HG02763 (cell line): ENCODE data around the gene CACNA2D4.

Experiments
- ATAC-seq: cut with Tn5 transposase; IDR thresholded peaks from one replicate; pipeline ENCODE4 v1.9.1; 2021; ENCODE audit warnings: mild to moderate bottlenecking, moderate library complexity; ENCODE audit not compliant: unreplicated experiment

CACNA2D4 gene

DNA sequence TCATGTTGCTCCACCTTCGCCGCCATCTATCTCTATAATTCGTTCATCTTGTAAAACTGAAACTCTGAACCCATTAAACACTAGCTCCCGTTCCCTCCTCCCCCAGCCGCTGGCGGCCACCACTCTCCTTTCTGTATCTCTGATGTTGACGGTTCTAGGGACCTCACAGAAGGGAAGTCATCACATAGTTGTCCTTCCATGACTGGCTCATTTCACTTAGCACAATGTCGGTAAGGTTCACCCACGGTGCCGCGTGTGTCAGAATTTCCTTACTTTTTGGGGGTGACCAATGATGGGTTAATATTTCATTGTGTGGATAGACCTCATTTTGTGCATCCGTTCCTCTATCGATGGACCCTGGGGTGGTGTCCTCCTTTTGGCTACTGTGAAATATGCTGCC, 2.0 kb upstream of the CACNA2D4 start:
- no peak for ATAC-seq

DNA sequence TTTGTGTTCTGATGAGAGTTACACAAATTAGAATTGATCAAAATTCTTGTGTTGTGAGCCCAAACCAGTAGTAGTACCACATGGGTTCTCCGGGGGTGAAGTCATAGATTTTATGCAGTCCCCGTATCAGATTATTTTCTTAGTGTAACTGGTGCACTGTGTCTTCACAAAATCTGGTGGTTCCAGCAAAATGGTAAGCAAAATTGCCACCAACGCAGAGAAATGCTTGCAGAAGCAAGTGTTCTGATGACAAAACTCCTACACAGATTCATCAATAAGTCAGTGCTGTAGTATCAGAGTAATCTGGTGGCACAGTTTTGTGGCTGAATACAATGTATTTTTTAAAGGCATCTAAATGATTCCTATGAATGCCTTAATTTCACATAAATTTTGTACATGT, 1.3 kb upstream of the CACNA2D4 start:
- no peak for ATAC-seq

DNA sequence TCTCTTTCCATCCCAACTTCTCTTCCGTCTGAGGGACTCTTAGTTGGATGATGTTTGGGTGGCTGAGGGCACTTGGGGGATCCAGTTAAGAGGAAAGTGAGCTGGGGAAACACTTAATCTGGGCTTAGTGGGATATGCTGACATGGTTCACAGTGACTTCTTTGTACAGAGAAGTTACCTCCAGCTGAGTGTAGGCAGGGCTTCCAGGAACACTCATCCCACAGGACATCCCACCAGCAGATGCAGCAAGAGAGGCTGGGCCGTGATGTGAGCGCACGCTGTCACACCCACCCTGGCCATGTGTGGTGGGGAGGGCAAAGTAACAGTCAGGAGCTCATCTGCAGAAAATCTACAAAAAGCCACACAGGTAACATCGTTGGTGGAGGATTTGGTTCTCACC, 832 bp upstream of the CACNA2D4 start:
- ATAC-seq = no peak

DNA sequence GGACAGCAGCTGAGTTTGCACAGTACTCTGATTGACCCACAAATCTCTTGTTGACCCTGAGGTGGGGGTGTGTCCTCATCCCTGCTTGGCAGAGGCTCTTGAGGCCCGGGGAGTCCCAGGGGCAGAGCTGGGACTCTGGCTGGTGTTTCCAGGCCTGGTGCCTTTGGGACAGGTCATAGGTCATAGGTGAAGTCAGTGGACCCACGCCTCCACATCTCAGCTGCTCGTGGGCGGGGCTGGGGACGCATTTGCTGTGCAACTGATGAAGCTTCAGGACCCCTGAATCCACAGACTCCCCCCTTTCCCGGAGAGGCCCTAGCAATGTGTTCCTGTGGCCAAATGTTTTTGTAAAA, 408 bp upstream of the CACNA2D4 start:
- ATAC-seq = no peak

DNA sequence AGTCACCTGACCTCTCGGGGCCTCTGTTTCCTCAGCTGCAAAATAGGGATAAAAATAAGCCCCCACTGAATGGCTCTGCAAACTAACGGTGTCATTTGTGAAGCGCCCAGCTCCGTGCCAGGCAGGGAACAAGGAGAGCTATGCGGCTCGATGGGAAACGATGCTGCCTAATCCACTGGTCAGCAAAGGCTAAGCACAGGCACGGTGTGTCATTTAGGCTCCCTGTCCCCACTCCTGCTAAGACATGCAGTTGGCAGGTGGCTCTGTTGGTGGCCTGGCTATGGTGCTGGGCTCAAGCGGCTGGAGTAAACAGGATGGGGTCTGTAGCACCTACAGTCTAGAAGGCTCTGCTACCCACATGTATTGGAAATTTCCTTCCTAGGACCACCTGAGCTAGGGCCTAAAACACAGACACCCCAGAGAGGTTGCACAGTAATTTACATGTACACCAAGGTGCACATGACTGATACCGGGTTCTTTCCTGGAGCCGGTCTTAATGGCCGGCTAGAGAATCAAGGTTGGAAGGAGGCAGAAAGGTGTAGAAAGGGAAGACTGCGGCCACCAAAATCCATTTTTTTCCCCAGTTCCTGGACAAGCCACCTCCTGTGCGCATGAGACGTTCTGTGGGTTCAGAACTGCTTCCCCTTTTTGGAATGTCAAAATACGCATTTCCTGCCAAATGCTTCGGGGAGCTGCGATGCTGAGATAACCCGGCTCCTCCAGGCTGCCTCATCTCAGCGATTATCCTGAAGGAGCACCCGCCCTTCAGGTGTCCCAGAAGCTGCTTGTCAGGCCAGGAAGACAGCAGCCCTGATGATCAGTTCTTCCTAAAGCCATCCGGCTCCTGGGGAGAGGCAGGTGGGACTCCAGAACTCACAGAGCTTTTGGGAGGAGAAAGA, 1.0 kb downstream of the CACNA2D4 start:
- no peak for ATAC-seq

DNA sequence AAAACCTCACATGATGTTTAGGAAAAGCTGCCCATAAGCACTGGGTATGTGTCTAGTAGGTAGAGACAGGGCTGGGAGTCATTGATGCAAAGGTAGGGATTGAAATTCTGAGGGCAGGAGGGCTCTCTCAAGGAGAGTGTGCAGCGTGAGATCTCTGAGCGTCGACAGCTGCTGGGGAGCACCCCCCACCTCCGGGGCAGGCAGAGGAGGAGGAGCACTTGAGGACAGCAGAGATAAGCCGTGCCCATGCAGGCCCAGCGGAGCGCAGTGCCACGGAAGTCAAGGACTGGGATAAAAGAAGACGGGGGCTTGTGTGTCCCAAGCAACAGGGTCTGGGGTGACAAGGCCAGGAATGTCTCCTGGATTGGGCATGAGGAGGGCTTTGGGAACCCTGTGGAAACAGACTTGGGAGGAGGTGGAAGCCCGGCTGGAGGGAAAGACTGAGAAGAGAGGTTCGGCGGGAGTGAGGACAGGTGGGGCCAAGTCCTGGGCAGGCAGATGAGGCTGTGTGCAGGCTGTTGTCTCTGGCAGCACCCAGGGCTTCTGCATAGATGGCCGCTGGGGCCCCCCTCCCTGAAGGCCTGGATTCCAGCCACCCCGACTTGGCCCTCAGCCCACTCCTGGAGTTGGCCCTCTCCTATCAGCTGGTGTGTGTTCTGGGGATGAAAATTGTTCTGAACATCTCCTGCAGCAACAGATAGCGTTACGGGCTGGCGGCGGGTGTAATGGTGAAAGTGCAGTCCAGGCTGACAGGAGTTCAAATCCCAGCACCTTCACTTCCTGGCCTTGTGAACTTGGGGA, 1.9 kb downstream of the CACNA2D4 start:
- no peak for ATAC-seq

DNA sequence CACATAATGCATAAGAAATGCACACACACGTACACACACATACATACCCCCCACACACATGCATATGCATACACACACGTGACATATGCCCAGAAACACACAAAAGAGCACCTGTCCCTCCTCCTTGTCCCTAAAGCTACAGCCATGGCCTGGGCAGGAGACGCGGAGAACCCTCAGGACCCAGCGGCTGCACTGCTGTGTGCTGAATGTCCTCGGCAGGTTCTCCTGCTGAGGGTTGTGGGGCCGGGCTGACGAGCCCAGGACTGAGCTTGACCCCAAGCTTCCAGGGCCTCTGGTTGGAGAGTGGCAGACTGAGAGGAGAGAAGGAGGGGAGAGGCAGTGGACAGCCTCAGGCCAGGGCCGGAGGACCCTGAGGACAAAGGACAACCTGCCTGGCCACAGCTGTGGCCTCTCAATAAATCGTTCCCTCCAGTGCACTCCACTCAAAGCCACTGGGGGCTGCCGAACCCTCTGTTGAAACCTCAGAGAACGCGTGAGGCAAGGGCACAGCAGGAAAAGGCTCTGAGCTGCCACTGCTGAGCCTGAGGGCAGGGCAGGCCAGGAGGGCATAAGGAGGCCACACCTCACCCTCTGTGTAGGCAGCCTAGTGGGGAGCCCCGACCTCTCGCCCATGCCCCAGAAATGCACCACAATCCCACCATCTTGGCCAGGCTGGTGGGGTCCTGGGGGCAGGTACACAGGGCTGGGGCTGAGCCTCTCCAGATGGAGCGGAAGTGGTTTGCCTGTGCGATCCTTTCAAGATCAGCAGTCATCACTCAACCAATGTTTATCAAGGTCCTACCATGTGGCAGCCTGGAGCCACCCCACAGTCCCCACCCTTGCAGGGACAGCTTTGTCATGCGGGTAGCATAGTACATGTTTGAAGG, 3.1 kb downstream of the CACNA2D4 start:
- no peak for ATAC-seq

DNA sequence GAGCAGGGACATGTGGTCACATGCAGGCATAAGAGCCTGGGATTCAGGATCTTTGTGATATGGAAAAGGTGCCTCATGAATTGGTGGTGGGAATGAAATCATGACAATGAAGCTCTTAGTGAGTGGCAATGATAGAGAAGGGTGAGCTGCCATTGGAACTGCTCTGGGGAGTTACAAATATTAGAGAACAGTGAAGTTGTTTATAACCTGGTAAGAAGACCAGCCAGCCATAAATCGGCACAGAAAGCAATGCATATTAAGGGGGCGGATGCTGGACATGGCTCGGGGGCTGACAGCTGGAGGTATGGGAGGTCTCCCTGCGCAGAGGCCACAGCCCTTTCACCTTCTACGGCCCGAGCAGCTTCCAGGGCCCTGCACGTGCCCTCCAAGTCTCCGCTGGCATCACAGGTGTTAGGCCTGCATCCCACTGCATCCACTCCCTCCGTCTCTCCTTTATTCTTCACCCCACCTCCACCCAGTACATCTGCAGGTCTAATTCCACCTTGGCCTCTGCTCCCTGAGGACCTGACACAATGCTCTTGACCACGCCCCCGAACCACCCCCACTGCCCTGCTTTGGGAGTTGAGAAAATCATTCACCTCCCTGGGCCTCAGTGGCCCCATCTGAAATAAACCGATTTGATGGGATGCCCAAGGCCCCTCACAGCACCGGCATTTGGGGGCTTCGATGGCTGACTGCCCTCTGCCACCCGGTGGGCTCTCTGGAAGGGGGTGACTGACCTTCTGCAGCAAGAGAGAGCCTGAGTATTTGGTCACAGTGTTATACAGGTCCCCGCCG, 4.1 kb downstream of the CACNA2D4 start:
- ATAC-seq = no peak

DNA sequence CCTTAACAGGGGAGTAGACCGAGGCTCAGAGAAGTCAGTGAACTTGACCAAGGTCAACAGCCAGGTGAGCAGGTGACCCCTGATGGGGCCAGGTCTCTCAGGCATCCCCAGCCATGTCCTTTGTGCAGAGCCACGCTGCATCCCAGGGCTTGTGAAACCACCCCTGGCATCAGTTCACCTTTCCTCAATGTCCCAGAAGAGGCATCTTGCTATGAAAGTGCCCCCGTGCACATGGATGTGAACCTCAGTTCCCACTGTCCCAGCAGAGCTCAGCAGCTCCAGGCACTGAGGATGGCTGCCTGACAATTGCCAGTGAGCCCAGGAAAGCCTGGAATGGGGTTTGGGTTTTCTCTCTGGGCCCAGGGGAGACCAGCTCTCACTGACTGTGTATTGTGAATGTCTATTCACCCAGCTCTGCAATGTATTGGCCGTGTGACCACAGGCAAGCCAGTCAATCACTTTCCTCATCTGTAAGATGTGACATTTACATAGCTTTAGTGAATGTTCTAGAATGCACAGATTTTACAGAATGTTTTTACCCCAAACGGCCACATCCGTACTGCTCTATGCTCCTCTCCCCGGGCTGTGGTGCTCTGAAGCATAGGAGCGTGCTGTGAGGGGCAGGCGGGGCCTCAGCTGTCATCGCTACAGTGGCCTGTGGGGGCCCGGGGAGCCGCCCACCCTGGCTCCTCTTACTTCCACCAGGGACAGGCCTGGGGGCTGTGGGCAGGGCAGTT, 4.9 kb downstream of the CACNA2D4 start:
- no peak for ATAC-seq

DNA sequence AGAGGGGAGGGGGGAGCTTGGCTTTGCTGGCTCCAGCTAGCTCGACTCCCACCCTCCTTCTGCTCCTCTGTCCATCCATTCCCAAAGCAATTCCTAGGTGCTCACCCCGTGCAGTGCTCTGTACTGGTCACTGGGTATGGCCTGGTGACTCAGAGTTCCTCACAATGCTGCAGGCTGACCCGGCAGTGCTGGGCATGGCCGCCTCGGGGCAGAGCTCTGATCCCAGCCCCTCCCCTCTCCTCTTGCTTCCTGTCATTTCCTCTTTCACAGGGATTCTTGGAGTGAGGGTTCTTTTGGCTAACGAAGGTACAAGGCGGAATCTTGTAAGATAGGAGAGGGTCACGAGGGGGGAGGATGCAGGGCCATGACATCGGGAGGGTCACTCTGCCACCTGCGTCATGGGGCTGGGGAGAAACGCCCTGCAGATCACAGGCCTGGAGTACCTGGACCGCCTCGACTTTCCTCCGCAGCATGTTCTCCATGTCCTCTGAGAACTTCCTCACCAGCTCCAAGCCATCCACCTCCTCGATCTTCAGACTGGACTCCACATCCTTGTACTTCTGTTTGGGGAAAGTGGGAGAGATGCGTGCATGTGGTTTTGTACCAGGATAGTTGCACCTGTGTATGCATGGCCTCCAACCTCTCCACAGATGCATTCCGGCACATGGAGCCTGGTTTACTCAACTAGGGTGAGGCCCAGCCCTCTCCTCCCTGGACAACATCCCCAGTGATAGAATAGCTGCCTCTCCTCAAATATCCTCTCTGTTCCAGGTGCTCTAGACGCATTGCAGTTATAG, 5.7 kb downstream of the CACNA2D4 start:
- ATAC-seq = no peak

DNA sequence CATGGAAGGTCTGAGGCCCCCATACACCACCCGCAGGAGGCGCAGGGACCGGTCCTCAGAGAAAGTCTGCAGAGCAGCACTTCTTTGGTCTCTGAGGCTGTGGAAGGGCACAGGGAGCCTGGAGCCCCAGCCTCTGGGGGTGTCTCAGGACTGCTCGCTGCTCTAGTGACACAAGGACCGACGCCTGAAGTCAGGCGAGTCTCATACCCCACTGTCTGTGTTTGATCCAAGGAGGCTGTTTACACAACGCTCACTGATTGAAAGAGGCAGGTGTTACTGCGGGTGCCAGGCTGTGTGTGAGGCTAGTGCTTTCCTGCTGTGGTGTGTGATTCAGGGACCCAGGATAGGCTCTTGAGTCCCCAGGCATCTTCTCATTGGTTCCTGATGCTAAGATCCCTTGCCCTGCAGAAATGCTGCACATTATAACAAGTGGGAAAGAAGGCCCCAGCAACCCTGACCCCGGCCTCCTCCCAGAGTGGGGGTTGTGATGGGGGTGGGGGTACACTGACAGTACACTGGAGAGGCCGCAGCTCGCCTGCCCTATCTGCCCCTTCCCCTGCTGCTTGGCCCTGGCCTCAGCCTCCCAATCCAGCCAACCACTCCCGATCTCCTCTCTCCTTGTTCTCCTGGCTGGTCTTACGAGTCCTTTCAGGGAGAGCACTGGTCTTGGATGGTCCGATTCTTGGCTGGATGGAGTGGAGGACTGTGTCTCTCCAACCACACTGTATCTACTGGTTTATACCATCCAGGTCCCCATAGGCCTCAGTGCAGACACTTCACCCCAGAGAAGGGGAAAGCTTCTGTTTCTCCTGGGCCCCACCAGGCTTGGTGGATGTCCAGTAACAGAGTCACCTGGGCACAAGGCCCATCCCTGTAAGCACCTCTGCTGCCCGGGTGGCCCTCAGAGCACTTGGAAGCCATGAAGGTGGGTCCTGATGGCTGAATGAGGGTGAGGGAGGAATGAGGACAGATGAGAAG, 6.6 kb downstream of the CACNA2D4 start:
- no peak for ATAC-seq

DNA sequence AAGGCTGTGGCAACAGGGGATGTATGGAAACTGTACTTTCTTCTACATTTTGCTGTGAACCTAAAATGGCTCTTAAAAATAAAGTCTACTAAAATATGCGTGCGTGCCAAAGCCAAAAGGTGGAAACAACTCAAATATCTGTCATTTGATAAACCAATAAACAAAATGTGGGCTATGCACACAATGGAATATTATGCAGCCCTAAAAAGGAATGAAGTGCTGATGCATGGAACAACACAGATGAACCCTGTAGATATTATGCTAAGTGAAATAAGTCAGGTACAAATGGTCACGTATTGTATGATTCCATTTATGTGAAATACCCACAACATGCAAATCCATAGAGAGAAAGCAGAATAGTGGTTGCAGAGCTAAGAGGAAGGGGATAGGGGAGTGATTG, 8.0 kb downstream of the CACNA2D4 start:
- ATAC-seq = no peak

DNA sequence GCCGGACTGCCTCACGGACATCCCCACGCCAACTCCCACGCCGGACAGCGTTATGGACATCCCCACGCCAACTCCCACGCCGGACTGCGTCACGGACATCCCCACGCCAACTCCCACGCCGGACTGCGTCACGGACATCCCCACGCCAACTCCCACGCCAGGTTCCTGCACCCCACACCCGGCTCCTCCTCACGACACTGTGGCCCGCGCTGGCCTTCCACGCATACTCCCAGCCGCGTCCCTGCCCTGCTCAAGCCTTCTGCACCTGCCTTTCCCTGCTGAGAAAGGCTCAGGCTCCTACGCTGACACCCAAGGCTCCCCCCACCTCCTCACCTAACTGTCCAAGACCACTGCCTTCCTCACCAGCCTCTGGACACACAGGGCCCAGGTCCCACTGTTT, 9.7 kb downstream of the CACNA2D4 start:
- ATAC-seq = no peak

DNA sequence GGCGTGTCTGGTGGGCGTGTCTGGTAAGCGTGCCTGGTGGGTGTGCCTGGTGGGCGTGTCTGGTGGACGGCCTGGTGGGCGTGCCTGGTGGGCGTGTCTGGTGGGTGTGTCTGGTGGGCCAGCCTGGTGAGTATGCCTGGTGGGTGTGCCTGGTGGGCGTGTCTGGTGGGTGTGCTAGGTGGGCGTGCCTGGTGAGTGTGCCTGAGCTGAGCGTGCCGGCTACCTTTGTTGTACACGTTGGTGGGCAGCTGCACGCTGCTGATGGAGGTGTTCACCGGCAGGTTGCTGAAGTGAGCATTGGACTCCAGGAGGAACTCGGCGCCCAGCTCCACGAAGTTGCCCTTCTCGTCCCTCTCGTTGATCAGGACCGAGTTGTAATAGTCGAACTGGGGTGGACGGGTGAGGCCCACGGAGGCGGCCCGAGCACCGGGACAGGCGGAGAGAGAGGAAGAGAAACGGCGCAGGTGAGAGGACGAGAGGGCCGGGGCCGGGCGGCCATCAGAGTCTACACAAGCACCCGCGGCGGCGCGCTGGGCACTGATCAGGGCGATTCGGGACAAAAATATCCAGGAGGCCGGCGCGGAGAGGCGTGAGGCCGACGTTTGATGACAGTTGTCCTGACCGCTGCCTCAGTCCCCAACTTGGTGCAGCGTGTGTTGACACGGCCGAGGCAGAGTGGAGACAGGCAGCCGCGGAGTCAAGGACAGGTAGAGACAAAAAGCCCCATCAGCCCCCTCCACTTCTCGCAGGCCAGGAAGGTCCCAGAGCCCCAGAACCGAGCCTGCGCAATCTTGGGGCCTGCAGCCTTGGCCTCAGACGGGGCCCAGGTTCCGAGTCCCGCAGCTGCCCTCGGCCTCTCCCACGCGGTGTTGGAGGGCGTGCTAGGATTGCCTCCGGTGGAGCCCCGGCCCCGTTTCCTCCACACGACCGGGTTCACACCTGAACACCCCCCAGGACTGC, 10.5 kb downstream of the CACNA2D4 start:
- ATAC-seq = no peak

DNA sequence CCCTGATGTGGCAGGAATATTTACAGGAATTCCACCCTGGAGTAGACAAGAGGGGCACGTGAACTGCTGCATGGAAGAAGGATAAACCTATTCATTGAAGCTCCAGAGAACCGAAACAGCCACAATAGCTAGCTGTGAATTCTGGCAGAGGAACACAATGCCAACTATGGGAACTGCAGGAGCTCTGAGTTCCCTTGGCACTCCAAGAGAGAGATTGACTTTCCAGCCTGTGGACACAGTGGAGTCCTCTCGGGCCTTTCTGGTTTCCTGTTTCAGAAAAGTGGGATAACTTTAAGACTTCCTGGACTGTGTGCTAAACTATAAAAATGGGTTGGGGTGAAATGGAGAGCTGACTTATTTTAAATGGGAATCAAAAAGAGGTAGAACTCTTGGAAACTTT, 11.9 kb downstream of the CACNA2D4 start:
- ATAC-seq = no peak

DNA sequence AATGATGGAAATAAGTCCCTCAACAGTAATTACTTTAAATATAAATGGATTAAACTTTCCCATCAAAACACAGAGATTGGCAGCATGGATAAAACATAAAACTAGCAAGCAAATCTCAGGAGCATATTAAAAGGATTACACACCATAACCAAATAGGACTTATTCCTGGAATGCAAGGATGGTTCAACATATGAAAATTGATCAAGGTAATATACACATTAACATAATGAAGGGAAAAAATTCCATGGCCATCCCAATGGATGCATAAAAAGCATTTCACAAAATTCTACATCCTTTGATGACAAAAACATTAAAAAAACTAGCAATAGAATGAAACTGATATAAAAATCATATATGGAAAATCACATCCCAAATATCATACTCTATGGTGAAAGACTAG, 13.6 kb downstream of the CACNA2D4 start:
- ATAC-seq = no peak

DNA sequence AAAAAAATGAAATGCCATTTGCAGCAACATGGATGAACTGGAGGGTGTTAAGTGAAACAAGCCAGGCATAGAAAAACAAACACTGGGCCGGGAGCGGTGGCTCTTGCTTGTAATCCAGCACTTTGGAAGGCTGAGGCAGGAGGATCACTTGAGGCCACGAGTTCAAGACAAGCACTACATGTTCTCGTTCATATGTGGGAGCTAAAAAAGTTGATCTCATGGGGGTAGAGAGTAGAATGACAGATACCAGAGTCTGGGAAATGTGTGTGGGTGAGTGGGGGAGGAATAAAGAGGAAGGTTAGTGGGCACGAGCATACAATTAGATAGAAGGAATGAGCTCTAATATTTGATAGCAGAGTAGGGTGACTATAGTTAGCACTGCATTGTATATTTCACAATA, 21.5 kb downstream of the CACNA2D4 start:
- ATAC-seq = no peak
